H1 (cell line): ENCODE data around the gene MAGI2. TPM values are rescaled to one million over a fixed set of nuclear protein-coding genes. Genes with fewer than 3 reads are reported as not detected.

ENCODE experiments used
- CTCF ChIA-PET: fragments of 300-600 bp; sonication (Branson Sonifier 250); formaldehyde crosslinking; loops from one replicate; lab custom pipeline; 2021; ENCODE audit not compliant: partially characterized antibody; lab: Charles Lee
- POLR2A ChIA-PET: fragments of 300-600 bp; sonication (Branson Sonifier 250); formaldehyde crosslinking; loops from one replicate; lab custom pipeline; 2021; ENCODE audit warnings: inconsistent platforms; ENCODE audit not compliant: partially characterized antibody; lab: Charles Lee
- DNase-seq, 2 experiments: peaks; one replicate each; pipeline versions ENCODE4 v3.0.0 to v3.0.0-alpha.2; 2010 to 2022; ENCODE audit warnings: low spot score in 2 of 2, low read depth in 1 of 2, mixed read lengths in 1 of 2
- FAIRE-seq: peaks from 2 replicates; lab custom pipeline; 2011; peaks lifted over from hg19 to GRCh38; lab: Jason Lieb, UNC
- H2AFZ ChIP-seq: 2 replicates; pipeline ENCODE4 v1.8.1; 2012; ENCODE audit warnings: low read length, inconsistent platforms
- H2AK5ac ChIP-seq: 2 replicates; pipeline ENCODE4 v1.6.1; 2013; ENCODE audit warnings: low read depth, low read length
- H2BK120ac ChIP-seq: replicated peaks from 2 replicates; pipeline ENCODE3; 2013; ENCODE audit warnings: low read depth, low read length, inconsistent platforms
- H2BK12ac ChIP-seq: 2 replicates; pipeline ENCODE4 v1.6.1; 2013; ENCODE audit warnings: low read depth, low read length
- H2BK15ac ChIP-seq: 2 replicates; pipeline ENCODE4 v1.6.1; 2013; ENCODE audit warnings: low read length
- H2BK20ac ChIP-seq: 2 replicates; pipeline ENCODE4 v1.6.1; 2013; ENCODE audit warnings: low read length
- H2BK5ac ChIP-seq: 2 replicates; pipeline ENCODE4 v1.6.1; 2013; ENCODE audit warnings: low read depth, low read length
- H3K14ac ChIP-seq: 2 replicates; pipeline ENCODE4 v1.6.1; 2013; ENCODE audit warnings: inconsistent platforms; ENCODE audit not compliant: insufficient read length
- H3K18ac ChIP-seq: 2 replicates; pipeline ENCODE4 v1.6.1; 2013; ENCODE audit warnings: low read length; ENCODE audit errors: extremely low read depth
- H3K23ac ChIP-seq: 2 replicates; pipeline ENCODE4 v1.6.1; 2013; ENCODE audit warnings: inconsistent platforms; ENCODE audit not compliant: insufficient read length
- H3K23me2 ChIP-seq: 2 replicates; pipeline ENCODE4 v1.6.1; 2013; ENCODE audit warnings: low read depth, low read length
- H3K27ac ChIP-seq: 2 replicates; pipeline ENCODE4 v1.6.1; 2011; ENCODE audit warnings: low read depth, low read length, inconsistent platforms
- H3K27me3 ChIP-seq, 4 experiments: replicated peaks in 1 of 4; 1 replicate in 1 of 4; 2 replicates in 3 of 4; pipeline versions ENCODE4 v1.6.1 to v1.8.1; 2011 to 2013; ENCODE audit warnings: low read length in 3 of 4, mild to moderate bottlenecking in 3 of 4, inconsistent platforms in 2 of 4, mixed read lengths in 2 of 4, moderate library complexity in 1 of 4; ENCODE audit not compliant: control insufficient read depth in 3 of 4, insufficient read depth in 3 of 4; ENCODE audit errors: extremely low read depth in 1 of 4
- H3K36me3 ChIP-seq, 4 experiments: 2 replicates each; pipeline versions ENCODE4 v1.6.1 to v1.8.1; 2011 to 2013; ENCODE audit warnings: mild to moderate bottlenecking in 4 of 4, low read length in 3 of 4, moderate library complexity in 2 of 4, control low read depth in 1 of 4, inconsistent platforms in 1 of 4; ENCODE audit not compliant: insufficient read depth in 4 of 4, control insufficient read depth in 2 of 4
- H3K4ac ChIP-seq: replicated peaks from 2 replicates; pipeline ENCODE3; 2013; ENCODE audit warnings: low read length, low read depth, mixed read lengths, inconsistent platforms; ENCODE audit not compliant: insufficient read length
- H3K4me1 ChIP-seq, 4 experiments: replicated peaks in 1 of 4; 1 replicate in 1 of 4; 2 replicates in 3 of 4; pipeline versions ENCODE4 v1.6.1 to v1.8.1; 2011 to 2013; ENCODE audit warnings: low read length in 3 of 4, inconsistent platforms in 2 of 4, mixed read lengths in 1 of 4; ENCODE audit not compliant: insufficient read depth in 4 of 4, control insufficient read depth in 3 of 4
- H3K4me2 ChIP-seq, 2 experiments: 2 replicates each; pipeline versions ENCODE4 v1.6.1 to v1.8.1; 2011 to 2013; ENCODE audit warnings: low read depth in 2 of 2, low read length in 2 of 2, control low read depth in 1 of 2, inconsistent platforms in 1 of 2, mild to moderate bottlenecking in 1 of 2; ENCODE audit not compliant: insufficient read depth in 1 of 2
- H3K4me3 ChIP-seq, 4 experiments: fragments of 200-600, 300-600 bp in 1 of 4; sonication (generic), shearing (Covaris generic), sonication (Bioruptor Twin) in 1 of 4; 2 replicates each; pipeline versions ENCODE4 v1.5.1 to v1.8.1; 2011 to 2016; ENCODE audit warnings: low read length in 4 of 4, low read depth in 3 of 4, control low read depth in 2 of 4, inconsistent platforms in 2 of 4, mild to moderate bottlenecking in 2 of 4, mixed read lengths in 1 of 4, moderate library complexity in 1 of 4; ENCODE audit not compliant: insufficient read depth in 2 of 4; ENCODE audit errors: extremely low read depth in 1 of 4
- H3K56ac ChIP-seq: replicated peaks from 2 replicates; pipeline ENCODE3; 2013; ENCODE audit warnings: low read depth, mild to moderate bottlenecking, mixed read lengths, low read length, inconsistent platforms; ENCODE audit not compliant: insufficient read length
- H3K79me1 ChIP-seq: 2 replicates; pipeline ENCODE4 v1.6.1; 2013; ENCODE audit warnings: low read depth, low read length, control low read depth
- H3K79me2 ChIP-seq, 2 experiments: 2 replicates each; pipeline versions ENCODE4 v1.6.1 to v1.8.1; 2012 to 2013; ENCODE audit warnings: low read length in 2 of 2, mild to moderate bottlenecking in 2 of 2, inconsistent platforms in 1 of 2; ENCODE audit not compliant: insufficient read depth in 2 of 2, control insufficient read depth in 1 of 2
- H3K9ac ChIP-seq, 4 experiments: replicated peaks in 1 of 4; 1 replicate in 1 of 4; 2 replicates in 3 of 4; pipeline versions ENCODE4 v1.6.1 to v1.8.1; 2011 to 2013; ENCODE audit warnings: low read depth in 3 of 4, low read length in 3 of 4, control low read depth in 2 of 4, mild to moderate bottlenecking in 2 of 4, moderate library complexity in 2 of 4, inconsistent platforms in 1 of 4; ENCODE audit errors: extremely low read depth in 1 of 4
- H3K9me3 ChIP-seq, 2 experiments: 2 replicates each; pipeline versions ENCODE4 v1.6.1 to v1.8.1; 2012 to 2013; ENCODE audit warnings: mild to moderate bottlenecking in 2 of 2, moderate library complexity in 2 of 2, control low read depth in 1 of 2, inconsistent platforms in 1 of 2, low read depth in 1 of 2, low read length in 1 of 2, mixed read lengths in 1 of 2; ENCODE audit not compliant: insufficient read depth in 2 of 2
- H4K20me1 ChIP-seq, 2 experiments: replicated peaks in 1 of 2; 2 replicates each; pipeline versions ENCODE3 to v1.8.1; 2011 to 2013; ENCODE audit warnings: inconsistent platforms in 2 of 2, low read length in 2 of 2, mild to moderate bottlenecking in 1 of 2; ENCODE audit not compliant: insufficient read depth in 2 of 2, control insufficient read depth in 1 of 2
- H4K5ac ChIP-seq: 2 replicates; pipeline ENCODE4 v1.6.1; 2013; ENCODE audit warnings: low read length, low read depth, mixed read lengths, inconsistent platforms; ENCODE audit not compliant: insufficient read length
- H4K8ac ChIP-seq: 2 replicates; pipeline ENCODE4 v1.8.0; 2013; ENCODE audit warnings: mild to moderate bottlenecking, moderate library complexity, low read length, inconsistent platforms; ENCODE audit not compliant: insufficient read depth; ENCODE audit errors: extremely low read depth
- H4K91ac ChIP-seq: replicated peaks from 2 replicates; pipeline ENCODE3; 2013; ENCODE audit warnings: low read length, mixed read lengths, inconsistent platforms; ENCODE audit not compliant: insufficient read length
- EGR1 ChIP-seq: IDR thresholded peaks from 2 replicates; pipeline ENCODE4 v1.6.1; 2011; ENCODE audit warnings: low read depth, low read length, borderline replicate concordance
- HDAC6 ChIP-seq: IDR thresholded peaks from one replicate; pipeline ENCODE4 v1.7.1; 2012; ENCODE audit warnings: low read depth, mild to moderate bottlenecking, inconsistent platforms, low read length, moderate library complexity
- MAFK ChIP-seq: IDR thresholded peaks from 2 replicates; pipeline ENCODE4 v1.6.1; 2012; ENCODE audit warnings: low read depth, mild to moderate bottlenecking, improper control_type of control experiment, low read length
- WGBS, 2 experiments: shearing (Covaris generic) in 1 of 2; methylation state at CpG; one replicate each; pipeline versions ENCODE4 v1.1.6 to v1.1.7; 2013 to 2015; ENCODE audit warnings: low lambda C conversion rate in 2 of 2, mixed read lengths in 2 of 2, inconsistent platforms in 1 of 2, low coverage in 1 of 2, missing lambda C conversion rate in 1 of 2; ENCODE audit not compliant: insufficient replicate concordance in 2 of 2, insufficient coverage in 1 of 2, insufficient read length in 1 of 2; ENCODE audit errors: extremely low coverage in 1 of 2, missing lambda C conversion rate in 1 of 2; 5-methylcytosine and 5-hydroxymethylcytosine counted together
- polyA plus RNA-seq, 7 experiments: library from polyadenylated mRNA; depleted of rRNA in 3 of 7; stranded (reverse) in 5 of 7; unstranded in 2 of 7; fragments of >200 nt in 5 of 7; fragments of 200-250 nt in 2 of 7; gene quantifications; 1 replicate in 5 of 7; 2 replicates in 1 of 7; 4 replicates in 1 of 7; pipeline versions ENCODE4 v1.2.1 to v1.2.3, GENCODE V29; 2011 to 2013; ENCODE audit warnings: missing spikeins in 2 of 7, mixed read lengths in 2 of 7
- total RNA-seq: library from RNA; stranded (reverse); fragmentation: NEBNext Ultra II Directional; extraction: Animal tissue kit (Norgen Biotek cat#: 25700); gene quantifications from 2 replicates; pipeline ENCODE4 v1.2.1, GENCODE V29; 2021

Gene MAGI2
- total and polyA plus RNA-seq, 2 of the 8 experiments (the other 6 are each of a cell fraction or from before 2014, with no cell fraction given): 6.0 to 27.3 TPM

GRCh38 chr7:79011921-79012320 lies 441.5 kb downstream of the MAGI2 start:
- no peak overlapping the region for H3K27ac ChIP-seq
- POLR2A ChIA-PET: no interaction called here
- no peaks in the 10 kb centered on the region for H3K4me1 ChIP-seq

More at GRCh38 chr7:79011921-79012320, 441.5 kb downstream of the MAGI2 start:
- H4K5ac ChIP-seq: no peak overlapping the region
- H3K56ac ChIP-seq: no peak overlapping the region
- no peak overlapping the region for H3K4me2 ChIP-seq
- no peak overlapping the region for H2AK5ac ChIP-seq
- no peak overlapping the region for H4K91ac ChIP-seq
- CTCF ChIA-PET: no interaction called here
- DNase-seq (no peak), FAIRE-seq (no peak)
- H3K18ac ChIP-seq: no peak overlapping the region
- no peak overlapping the region for H2BK12ac ChIP-seq
- WGBS, 2 experiments: 87% methylated on average over 2 of the region's 2 CpGs; no CpG with 5 or more reads in 1 of the 2 experiments
- H3K14ac ChIP-seq: no peak overlapping the region
- peaks cover 0 to 1% of the 10 kb centered on the region in 2 experiments for H4K20me1 ChIP-seq
- TF ChIP-seq MAFK (no peak), EGR1 (no peak), HDAC6 (no peak)
- H3K36me3 ChIP-seq: no peaks in the 10 kb centered on the region
- H3K79me1 ChIP-seq: no peaks in the 10 kb centered on the region
- no peak overlapping the region for H2AFZ ChIP-seq
- H2BK120ac ChIP-seq: no peak overlapping the region
- H2BK5ac ChIP-seq: no peak overlapping the region
- H3K9me3 ChIP-seq: no peaks in the 10 kb centered on the region
- no peak overlapping the region for H2BK20ac ChIP-seq
- no peak overlapping the region for H3K23ac ChIP-seq
- H2BK15ac ChIP-seq: no peak overlapping the region
- no peak overlapping the region for H3K4me3 ChIP-seq
- no peaks in the 10 kb centered on the region for H3K79me2 ChIP-seq
- no peak overlapping the region for H4K8ac ChIP-seq
- H3K4ac ChIP-seq: no peak overlapping the region
- no peaks in the 10 kb centered on the region for H3K23me2 ChIP-seq
- no peak overlapping the region for H3K9ac ChIP-seq
- H3K27me3 ChIP-seq: no peaks in the 10 kb centered on the region
